ENCODE data around the gene KCNB1.

Gene KCNB1

DNA sequence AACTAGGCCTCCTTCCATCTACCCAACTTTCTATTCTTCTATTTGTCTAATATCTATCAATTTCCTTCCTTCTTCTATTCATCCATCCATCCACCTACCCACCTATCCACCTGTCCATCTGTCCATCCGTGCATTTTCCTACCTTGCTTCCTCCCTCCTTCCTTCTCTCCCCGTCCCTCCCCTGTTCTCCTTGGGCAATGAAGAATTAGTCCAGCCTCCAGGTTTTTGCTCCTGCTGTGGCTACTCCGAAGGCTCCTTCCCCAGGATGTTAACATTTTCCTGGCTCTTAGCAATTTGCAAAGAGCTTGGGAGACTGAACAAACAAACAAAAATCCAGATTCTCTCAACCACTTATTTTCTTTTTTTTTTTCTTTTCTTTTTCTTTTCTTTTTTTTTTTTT is 81.6 kb downstream of the KCNB1 start:
- TF ChIP-seq POLR2A (IDR thresholded peaks at IDR 0.05; ENCODE audit: extremely low read depth, insufficient read length) = no peak
- TF ChIP-seq, protein P1, sequence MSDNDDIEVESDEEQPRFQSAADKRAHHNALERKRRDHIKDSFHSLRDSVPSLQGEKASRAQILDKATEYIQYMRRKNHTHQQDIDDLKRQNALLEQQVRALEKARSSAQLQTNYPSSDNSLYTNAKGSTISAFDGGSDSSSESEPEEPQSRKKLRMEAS (IDR thresholded peaks at IDR 0.05; ENCODE audit: low read depth, low read length) = no peak
- TF ChIP-seq, protein P2, sequence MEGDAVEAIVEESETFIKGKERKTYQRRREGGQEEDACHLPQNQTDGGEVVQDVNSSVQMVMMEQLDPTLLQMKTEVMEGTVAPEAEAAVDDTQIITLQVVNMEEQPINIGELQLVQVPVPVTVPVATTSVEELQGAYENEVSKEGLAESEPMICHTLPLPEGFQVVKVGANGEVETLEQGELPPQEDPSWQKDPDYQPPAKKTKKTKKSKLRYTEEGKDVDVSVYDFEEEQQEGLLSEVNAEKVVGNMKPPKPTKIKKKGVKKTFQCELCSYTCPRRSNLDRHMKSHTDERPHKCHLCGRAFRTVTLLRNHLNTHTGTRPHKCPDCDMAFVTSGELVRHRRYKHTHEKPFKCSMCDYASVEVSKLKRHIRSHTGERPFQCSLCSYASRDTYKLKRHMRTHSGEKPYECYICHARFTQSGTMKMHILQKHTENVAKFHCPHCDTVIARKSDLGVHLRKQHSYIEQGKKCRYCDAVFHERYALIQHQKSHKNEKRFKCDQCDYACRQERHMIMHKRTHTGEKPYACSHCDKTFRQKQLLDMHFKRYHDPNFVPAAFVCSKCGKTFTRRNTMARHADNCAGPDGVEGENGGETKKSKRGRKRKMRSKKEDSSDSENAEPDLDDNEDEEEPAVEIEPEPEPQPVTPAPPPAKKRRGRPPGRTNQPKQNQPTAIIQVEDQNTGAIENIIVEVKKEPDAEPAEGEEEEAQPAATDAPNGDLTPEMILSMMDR (IDR thresholded peaks at IDR 0.05; ENCODE audit: low read depth, low read length) = no peak
- H3K4me3 ChIP-seq (ENCODE audit: low read depth, low read length) = no peak overlapping the region
- DNase-seq (ENCODE audit: low read depth) = no peak

DNA sequence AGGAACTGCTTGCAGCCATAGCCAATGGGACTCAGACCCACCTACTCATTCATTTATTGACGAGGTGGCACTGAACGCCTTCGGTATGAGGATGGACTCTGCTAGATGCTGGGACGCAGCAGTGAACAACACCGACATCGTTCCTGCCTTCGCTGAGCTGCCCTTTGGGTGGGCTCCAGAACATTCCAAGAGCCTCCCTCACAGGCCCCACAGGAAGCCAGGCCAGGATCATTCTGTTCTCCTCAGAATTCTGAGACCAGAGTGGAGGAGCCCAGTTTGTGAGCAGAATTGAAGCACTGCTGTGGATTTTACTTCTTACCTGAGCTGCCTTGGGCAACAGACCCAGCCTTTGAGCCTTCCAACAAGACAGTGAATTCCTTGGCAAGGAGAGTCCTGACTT is 82.1 kb downstream of the KCNB1 start:
- DNase-seq (ENCODE audit: low read depth) = no peak
- TF ChIP-seq MYC (IDR thresholded peaks at IDR 0.05; ENCODE audit: low read depth, low read length) (no peak), POLR2A (IDR thresholded peaks at IDR 0.05; ENCODE audit: extremely low read depth, insufficient read length) (no peak)
- TF ChIP-seq, protein P2 (IDR thresholded peaks at IDR 0.05; ENCODE audit: low read depth, low read length) = no peak
- TF ChIP-seq, protein P1 (IDR thresholded peaks at IDR 0.05; ENCODE audit: low read depth, low read length) = no peak
- H3K4me3 ChIP-seq (ENCODE audit: low read depth, low read length) = no peak overlapping the region

DNA sequence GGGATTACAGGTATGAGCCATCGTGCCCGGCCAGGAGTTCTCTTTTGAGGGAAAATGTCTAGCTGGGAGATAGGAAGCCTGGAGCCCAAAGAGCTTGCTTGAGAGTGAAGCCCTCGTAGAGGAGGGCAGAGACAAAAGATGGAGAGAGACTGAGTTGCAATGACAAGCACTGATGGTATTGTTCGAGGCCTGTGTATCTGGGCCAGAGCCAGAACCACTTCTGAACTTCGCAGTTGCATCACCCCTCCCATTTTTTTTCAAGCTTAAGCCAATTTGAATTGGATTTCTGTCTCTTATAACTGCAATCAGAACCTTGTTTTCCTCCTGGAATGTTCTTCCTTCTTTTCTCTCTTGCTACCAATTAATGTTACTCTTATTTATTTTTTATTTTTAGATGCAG is 83.1 kb downstream of the KCNB1 start:
- H3K4me3 ChIP-seq (ENCODE audit: low read depth, low read length) = no peak overlapping the region
- no peak for DNase-seq (ENCODE audit: low read depth)
- TF ChIP-seq, protein P1 (IDR thresholded peaks at IDR 0.05; ENCODE audit: low read depth, low read length) = no peak
- TF ChIP-seq, protein P2 (IDR thresholded peaks at IDR 0.05; ENCODE audit: low read depth, low read length) = no peak

DNA sequence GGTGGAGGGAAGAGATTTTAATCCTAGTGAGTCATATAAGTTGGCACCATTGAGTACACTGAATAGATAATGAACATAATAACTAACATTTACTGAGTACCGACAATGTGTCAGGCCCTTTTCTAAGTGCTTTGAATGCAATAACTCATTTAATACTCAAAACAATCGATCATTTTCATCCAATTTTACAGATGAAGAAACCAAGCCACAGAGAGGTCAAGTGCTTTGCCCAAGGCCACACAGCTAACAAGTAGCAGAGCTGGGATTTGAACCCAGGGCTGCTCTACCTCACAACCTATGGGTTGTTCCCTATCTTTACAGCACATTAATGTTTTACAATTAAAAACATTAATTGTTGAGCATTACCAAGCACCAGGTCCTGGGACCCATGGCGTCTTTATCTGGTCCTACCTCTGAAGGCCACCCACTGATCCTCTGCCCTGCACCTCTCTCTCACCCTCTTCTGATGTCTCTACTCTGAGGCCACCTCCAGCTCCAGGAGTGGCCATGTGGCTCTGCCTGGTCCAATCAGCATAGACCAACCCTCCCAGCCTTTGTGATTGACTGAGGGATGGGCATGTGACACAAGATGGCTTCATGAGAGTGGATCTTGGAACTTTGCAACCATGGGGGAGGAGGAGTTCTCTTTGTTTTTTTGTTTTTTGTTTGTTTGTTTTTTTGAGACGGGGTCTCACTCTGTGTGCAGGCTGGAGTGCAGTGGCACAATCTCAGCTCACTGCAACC is 83.9 kb downstream of the KCNB1 start:
- no peak for TF ChIP-seq MYC (IDR thresholded peaks at IDR 0.05; ENCODE audit: low read depth, low read length)
- TF ChIP-seq, protein P1 (IDR thresholded peaks at IDR 0.05; ENCODE audit: low read depth, low read length) = no peak
- TF ChIP-seq, protein P2 (IDR thresholded peaks at IDR 0.05; ENCODE audit: low read depth, low read length) = no peak
- TF ChIP-seq POLR2A (IDR thresholded peaks at IDR 0.05; ENCODE audit: extremely low read depth, insufficient read length) = no peak
- no peak for DNase-seq (ENCODE audit: low read depth)
- H3K4me3 ChIP-seq (ENCODE audit: low read depth, low read length) = no peak overlapping the region

DNA sequence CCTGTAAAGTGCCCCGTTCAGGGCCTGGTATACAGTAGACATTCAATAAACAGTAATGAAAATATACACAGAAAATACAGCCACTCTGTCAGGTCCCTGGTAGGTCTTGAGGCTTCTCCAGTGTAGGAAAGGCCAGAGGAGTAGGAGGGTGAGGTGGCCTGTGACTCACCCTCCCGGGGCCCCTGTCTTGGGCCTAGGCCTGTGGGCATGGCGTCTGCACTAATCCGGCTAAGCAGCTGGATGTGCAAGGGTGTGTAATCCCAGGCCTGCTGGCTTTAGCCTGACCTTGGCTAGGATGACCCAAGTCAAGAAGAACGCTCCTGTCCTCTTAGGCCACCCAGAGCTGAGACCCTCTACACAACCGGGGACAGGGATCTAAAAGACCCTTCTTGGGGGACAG is 84.9 kb downstream of the KCNB1 start:
- TF ChIP-seq POLR2A (IDR thresholded peaks at IDR 0.05; ENCODE audit: extremely low read depth, insufficient read length) (no peak), MYC (IDR thresholded peaks at IDR 0.05; ENCODE audit: low read depth, low read length) (no peak)
- TF ChIP-seq, protein P1 (IDR thresholded peaks at IDR 0.05; ENCODE audit: low read depth, low read length) = no peak
- TF ChIP-seq, protein P2 (IDR thresholded peaks at IDR 0.05; ENCODE audit: low read depth, low read length) = no peak
- peak; percentile 52 for DNase-seq (ENCODE audit: low read depth)
- no peak overlapping the region for H3K4me3 ChIP-seq (ENCODE audit: low read depth, low read length)

Measured in NB4 (cell line).